GM12878 (cell line): ENCODE measurements around the gene BCAS4. TPM values are rescaled to one million over a fixed set of nuclear protein-coding genes. Genes with fewer than 3 reads are reported as not detected.

Experiments used
- ATAC-seq: fragments of 200-7000 bp; cut with Tn5 transposase; 3 replicates; pipeline ENCODE4 v1.9.1; 2020; ENCODE audit warnings: mild to moderate bottlenecking, moderate library complexity
- BruUV-seq: library from RNA; stranded (reverse); fragments of 400-500 nt; replicated peaks from 2 replicates; lab custom pipeline; 2021; lab: Mats Ljungman, UMichigan
- CTCF ChIA-PET: fragments of 300-600 bp; sonication (Branson Sonifier 250); formaldehyde crosslinking; extraction: SDS; loops from one replicate; lab custom pipeline; 2021; ENCODE audit warnings: inconsistent platforms; lab: Yijun Ruan, JAX
- POLR2A ChIA-PET: fragments of 350-600 bp; formaldehyde crosslinking; extraction: SDS; loops from one replicate; lab custom pipeline; 2021; ENCODE audit warnings: inconsistent platforms; lab: Charles Lee
- RAD21 ChIA-PET: fragments of 300-600 bp; sonication (Branson Sonifier 250); formaldehyde crosslinking; loops from one replicate; lab custom pipeline; 2023; ENCODE audit warnings: antibody characterized with exemption; ENCODE audit not compliant: unreplicated experiment; lab: Charles Lee
- SMC1A ChIA-PET: fragments of 300-600 bp; sonication (Branson Sonifier 250); formaldehyde crosslinking; loops from one replicate; lab custom pipeline; 2023; ENCODE audit not compliant: unreplicated experiment, uncharacterized antibody; lab: Charles Lee
- DNase-seq: peaks from one replicate; pipeline ENCODE4 v3.0.0-alpha.2; 2011; ENCODE audit warnings: low read depth, low spot score
- FAIRE-seq: peaks from 3 replicates; lab custom pipeline; 2011; peaks lifted over from hg19 to GRCh38; lab: Jason Lieb, UNC
- H2AFZ ChIP-seq: 2 replicates; pipeline ENCODE4 v1.6.0; 2011; ENCODE audit warnings: low read depth, low read length, control low read depth; ENCODE audit not compliant: control insufficient read depth
- H3K27ac ChIP-seq: 2 replicates; pipeline ENCODE4 v1.5.1; 2011; ENCODE audit warnings: control low read depth; ENCODE audit not compliant: control insufficient read depth, insufficient read depth
- H3K27me3 ChIP-seq, 2 experiments: replicated peaks in 1 of 2; 2 replicates each; pipeline versions ENCODE4 v1.6.0 to v1.6.1; 2011; ENCODE audit warnings: low read length in 1 of 2; ENCODE audit not compliant: control insufficient read depth in 2 of 2, insufficient read depth in 2 of 2
- H3K36me3 ChIP-seq, 2 experiments: 2 replicates each; pipeline ENCODE4 v1.5.1; 2011; ENCODE audit warnings: low read length in 1 of 2; ENCODE audit not compliant: control insufficient read depth in 2 of 2, insufficient read depth in 2 of 2
- H3K4me1 ChIP-seq: 2 replicates; pipeline ENCODE4 v1.6.1; 2011; ENCODE audit warnings: mild to moderate bottlenecking, low read length, moderate library complexity, mixed read lengths; ENCODE audit not compliant: control insufficient read depth, insufficient read depth
- H3K4me2 ChIP-seq: 2 replicates; pipeline ENCODE4 v1.6.0; 2011; ENCODE audit warnings: control low read depth; ENCODE audit not compliant: control insufficient read depth, insufficient read depth
- H3K4me3 ChIP-seq: fragments of 200-600 bp; sonication (generic); 2 replicates; pipeline ENCODE4 v1.5.1; 2016
- H3K79me2 ChIP-seq: 2 replicates; pipeline ENCODE4 v1.6.0; 2011; ENCODE audit warnings: low read length; ENCODE audit not compliant: control insufficient read depth, insufficient read depth
- H3K9ac ChIP-seq: 2 replicates; pipeline ENCODE4 v1.8.0; 2011; ENCODE audit warnings: low read length, control low read depth, mixed read lengths; ENCODE audit not compliant: control insufficient read depth, insufficient read depth
- H3K9me3 ChIP-seq: replicated peaks from 3 replicates; pipeline ENCODE4 v1.5.1; 2011; ENCODE audit warnings: mild to moderate bottlenecking, low read length; ENCODE audit not compliant: control insufficient read depth, insufficient read depth
- H4K20me1 ChIP-seq: 2 replicates; pipeline ENCODE4 v1.6.0; 2011; ENCODE audit not compliant: control insufficient read depth, insufficient read depth
- EZH2 ChIP-seq: IDR thresholded peaks from 2 replicates; pipeline ENCODE4 v1.6.1; 2012; ENCODE audit warnings: low read depth, mild to moderate bottlenecking, control low read depth, inconsistent platforms, low read length, borderline replicate concordance; ENCODE audit not compliant: control insufficient read depth
- SIX5 ChIP-seq: IDR thresholded peaks from 2 replicates; pipeline ENCODE4 v1.6.1; 2011; ENCODE audit warnings: mild to moderate bottlenecking, low read depth, low read length, moderate library complexity; ENCODE audit not compliant: severe bottlenecking
- SRF ChIP-seq, 2 experiments: IDR thresholded peaks; 2 replicates each; pipeline ENCODE4 v1.6.1; 2011; ENCODE audit warnings: low read depth in 2 of 2, low read length in 2 of 2, mild to moderate bottlenecking in 1 of 2, moderate library complexity in 1 of 2
- STAT3 ChIP-seq: IDR thresholded peaks from 2 replicates; pipeline ENCODE4 v1.6.1; 2011; ENCODE audit warnings: low read depth, low read length, improper control_type of control experiment
- TAF1 ChIP-seq: IDR thresholded peaks from 2 replicates; pipeline ENCODE4 v1.6.1; 2011; ENCODE audit warnings: mild to moderate bottlenecking, low read depth, low read length, borderline replicate concordance
- WGBS: methylation state at CpG from one replicate; pipeline ENCODE4 v1.1.6; 2016; ENCODE audit warnings: low lambda C conversion rate; ENCODE audit not compliant: insufficient replicate concordance, insufficient coverage; ENCODE audit errors: missing lambda C conversion rate; 5-methylcytosine and 5-hydroxymethylcytosine counted together
- in situ Hi-C: fragments of 300-500 bp; cut with MboI; formaldehyde crosslinking; loops from 9 replicates; pipeline ENCODE4 v1.14.3; 2018; ENCODE audit warnings: mixed read lengths
- intact Hi-C: fragments of 100-400 bp; cut with micrococcal nuclease; formaldehyde crosslinking; loops from one replicate; pipeline ENCODE4 v1.14.2; 2022; ENCODE audit not compliant: unreplicated experiment
- polyA plus RNA-seq, 11 experiments: library from polyadenylated mRNA; depleted of rRNA in 4 of 11; unstranded in 6 of 11; stranded (reverse) in 5 of 11; fragments of >200 nt; fragmentation: Nextera tagmentation in 4 of 11; fragmentation: Illumina TruSeq in 1 of 11; extraction: Ambion mirVana in 4 of 11; extraction: Trizol in 1 of 11; gene quantifications; 1 replicate in 1 of 11; 2 replicates in 10 of 11; pipeline versions ENCODE4 v1.2.1 to v1.2.3, GENCODE V29; 2011 to 2016; ENCODE audit warnings: inconsistent platforms in 2 of 11, missing spikeins in 2 of 11, low read depth in 1 of 11
- total RNA-seq, 4 experiments: library from RNA; depleted of rRNA in 3 of 4; stranded (reverse); fragments of >200 nt in 3 of 4; fragmentation: Illumina TruSeq in 1 of 4; extraction: Trizol in 1 of 4; gene quantifications; 2 replicates each; pipeline versions ENCODE4 v1.2.1 to v1.2.3, GENCODE V29; 2013 to 2021
- TF ChIP-seq, protein P1 (sequence below): fragments of 450-650 bp; IDR thresholded peaks from 2 replicates; pipeline ENCODE4 v1.6.1; 2017; ENCODE audit warnings: mild to moderate bottlenecking, moderate library complexity
- TF ChIP-seq, protein P2 (sequence below): IDR thresholded peaks from 2 replicates; pipeline ENCODE4 v1.6.1; 2011; ENCODE audit warnings: borderline replicate concordance, low read depth, mild to moderate bottlenecking, moderate library complexity, low read length; ENCODE audit not compliant: insufficient read depth, poor library complexity, severe bottlenecking

The BCAS4 gene
- total and polyA plus RNA-seq, 10 of the 15 experiments (the other 5 are each of a cell fraction or from before 2014, with no cell fraction given): 14.8 to 214 (median 65.3) TPM

DNA sequence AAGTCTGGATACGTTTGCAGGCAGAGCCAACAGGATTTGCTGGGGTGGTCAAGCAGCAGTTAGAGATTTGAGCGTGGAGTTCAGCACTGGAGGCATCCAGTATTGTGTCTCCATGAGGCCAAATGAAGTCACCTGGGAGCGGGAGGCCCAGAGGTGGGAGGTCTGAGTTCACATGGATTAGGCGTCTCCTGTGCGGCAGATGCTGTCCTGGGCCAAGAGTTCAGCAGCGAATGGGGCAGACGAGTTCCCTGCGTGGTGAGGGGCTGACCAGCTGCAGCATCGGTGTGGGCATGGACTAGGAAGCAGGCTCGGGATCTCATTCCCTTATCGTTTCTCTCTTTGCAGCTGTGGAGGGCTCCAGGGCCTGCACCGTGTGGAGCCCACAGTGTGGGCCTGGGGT lies 66.2 kb downstream of the BCAS4 start:
- no peaks in the 10 kb centered on the region for H3K4me1 ChIP-seq
- H3K27me3 ChIP-seq: no peaks in the 10 kb centered on the region
- intact Hi-C loops: no loop called here
- ChIA-PET POLR2A (no interaction called here), SMC1A (no interaction called here), CTCF (no interaction called here), RAD21 (interaction anchor here (0.6 kb wide), 1 partner anchor 42 kb away, joined by 3 read pairs; no protein-coding TSS in a partner anchor)
- H3K27ac ChIP-seq: no peak overlapping the region
- ATAC-seq: no peak
- in situ Hi-C loops: no loop called here
- H4K20me1 ChIP-seq: no peaks in the 10 kb centered on the region
- WGBS: 96% methylated on average over 12 of the region's 12 CpGs
- TF ChIP-seq, protein P1, sequence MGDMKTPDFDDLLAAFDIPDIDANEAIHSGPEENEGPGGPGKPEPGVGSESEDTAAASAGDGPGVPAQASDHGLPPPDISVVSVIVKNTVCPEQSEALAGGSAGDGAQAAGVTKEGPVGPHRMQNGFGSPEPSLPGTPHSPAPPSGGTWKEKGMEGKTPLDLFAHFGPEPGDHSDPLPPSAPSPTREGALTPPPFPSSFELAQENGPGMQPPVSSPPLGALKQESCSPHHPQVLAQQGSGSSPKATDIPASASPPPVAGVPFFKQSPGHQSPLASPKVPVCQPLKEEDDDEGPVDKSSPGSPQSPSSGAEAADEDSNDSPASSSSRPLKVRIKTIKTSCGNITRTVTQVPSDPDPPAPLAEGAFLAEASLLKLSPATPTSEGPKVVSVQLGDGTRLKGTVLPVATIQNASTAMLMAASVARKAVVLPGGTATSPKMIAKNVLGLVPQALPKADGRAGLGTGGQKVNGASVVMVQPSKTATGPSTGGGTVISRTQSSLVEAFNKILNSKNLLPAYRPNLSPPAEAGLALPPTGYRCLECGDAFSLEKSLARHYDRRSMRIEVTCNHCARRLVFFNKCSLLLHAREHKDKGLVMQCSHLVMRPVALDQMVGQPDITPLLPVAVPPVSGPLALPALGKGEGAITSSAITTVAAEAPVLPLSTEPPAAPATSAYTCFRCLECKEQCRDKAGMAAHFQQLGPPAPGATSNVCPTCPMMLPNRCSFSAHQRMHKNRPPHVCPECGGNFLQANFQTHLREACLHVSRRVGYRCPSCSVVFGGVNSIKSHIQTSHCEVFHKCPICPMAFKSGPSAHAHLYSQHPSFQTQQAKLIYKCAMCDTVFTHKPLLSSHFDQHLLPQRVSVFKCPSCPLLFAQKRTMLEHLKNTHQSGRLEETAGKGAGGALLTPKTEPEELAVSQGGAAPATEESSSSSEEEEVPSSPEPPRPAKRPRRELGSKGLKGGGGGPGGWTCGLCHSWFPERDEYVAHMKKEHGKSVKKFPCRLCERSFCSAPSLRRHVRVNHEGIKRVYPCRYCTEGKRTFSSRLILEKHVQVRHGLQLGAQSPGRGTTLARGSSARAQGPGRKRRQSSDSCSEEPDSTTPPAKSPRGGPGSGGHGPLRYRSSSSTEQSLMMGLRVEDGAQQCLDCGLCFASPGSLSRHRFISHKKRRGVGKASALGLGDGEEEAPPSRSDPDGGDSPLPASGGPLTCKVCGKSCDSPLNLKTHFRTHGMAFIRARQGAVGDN: no peak
- TF ChIP-seq TAF1 (no peak), STAT3 (no peak), SRF (IDR thresholded peaks at IDR 0.05; ENCODE audit: low read depth in 2 of 2, low read length in 2 of 2) (no peak), SIX5 (no peak), EZH2 (no peak)
- TF ChIP-seq, protein P2, sequence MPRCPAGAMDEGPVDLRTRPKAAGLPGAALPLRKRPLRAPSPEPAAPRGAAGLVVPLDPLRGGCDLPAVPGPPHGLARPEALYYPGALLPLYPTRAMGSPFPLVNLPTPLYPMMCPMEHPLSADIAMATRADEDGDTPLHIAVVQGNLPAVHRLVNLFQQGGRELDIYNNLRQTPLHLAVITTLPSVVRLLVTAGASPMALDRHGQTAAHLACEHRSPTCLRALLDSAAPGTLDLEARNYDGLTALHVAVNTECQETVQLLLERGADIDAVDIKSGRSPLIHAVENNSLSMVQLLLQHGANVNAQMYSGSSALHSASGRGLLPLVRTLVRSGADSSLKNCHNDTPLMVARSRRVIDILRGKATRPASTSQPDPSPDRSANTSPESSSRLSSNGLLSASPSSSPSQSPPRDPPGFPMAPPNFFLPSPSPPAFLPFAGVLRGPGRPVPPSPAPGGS: no peak
- DNase-seq: no peak
- 0 out of 4 replicates have a peak, but pooled peaks cover 0 to 2% of the 10 kb centered on the region in 2 experiments for H3K36me3 ChIP-seq
- H3K4me3 ChIP-seq: no peak overlapping the region
- H3K9me3 ChIP-seq: no peaks in the 10 kb centered on the region
- BruUV-seq: no TSS peak
- no peak overlapping the region for H2AFZ ChIP-seq
- no peak overlapping the region for H3K9ac ChIP-seq
- FAIRE-seq: no peak
- no peaks in the 10 kb centered on the region for H3K79me2 ChIP-seq
- no peak overlapping the region for H3K4me2 ChIP-seq
